Activated T-helper 1 cell treated with anti-CD3 and anti-CD28 coated beads, Interleukin-12 subunit alpha, Interleukin-12 subunit beta, Interleukin-2, Interleukin-4 antibody, amounts not matched to agents 30 ng/mL and 10 ng/mL and 1 ng/mL, durations not matched to agents 14 hours and 24 hours and 36 hours (primary cell): ENCODE measurements around the gene ACTG1. TPM values are rescaled to one million over a fixed set of nuclear protein-coding genes. Genes with fewer than 3 reads are reported as not detected.

Experiments used
- DNase-seq: peaks from one replicate; pipeline ENCODE4 v3.0.0; 2021; ENCODE audit warnings: low spot score
- H3K27ac Mint-ChIP-seq: one replicate; pipeline ENCODE4 v1.8.0; 2021; ENCODE audit warnings: mild to moderate bottlenecking, mixed read lengths
- H3K27me3 Mint-ChIP-seq: one replicate; pipeline ENCODE4 v1.8.0; 2022; ENCODE audit warnings: mild to moderate bottlenecking, moderate library complexity, mixed read lengths; ENCODE audit not compliant: insufficient read depth
- H3K36me3 Mint-ChIP-seq: one replicate; pipeline ENCODE4 v1.8.0; 2021; ENCODE audit warnings: low read depth, mixed read lengths
- H3K4me1 Mint-ChIP-seq: one replicate; pipeline ENCODE4 v1.8.0; 2021; ENCODE audit warnings: low read depth, mixed read lengths
- H3K4me3 Mint-ChIP-seq: one replicate; pipeline ENCODE4 v1.8.0; 2021; ENCODE audit warnings: mild to moderate bottlenecking, moderate library complexity, mixed read lengths
- H3K9me3 Mint-ChIP-seq: one replicate; pipeline ENCODE4 v1.8.0; 2021; ENCODE audit warnings: mixed read lengths
- intact Hi-C: fragments of 100-400 bp; cut with micrococcal nuclease; formaldehyde crosslinking; loops from one replicate; pipeline ENCODE4 v1.15.1; 2024
- total RNA-seq: library from RNA; stranded (reverse); gene quantifications from 2 replicates; pipeline ENCODE4 v1.2.3, GENCODE V29; 2022

Gene ACTG1
- total RNA-seq, 1 donor from 2014 or later: 3,516 TPM

DNA sequence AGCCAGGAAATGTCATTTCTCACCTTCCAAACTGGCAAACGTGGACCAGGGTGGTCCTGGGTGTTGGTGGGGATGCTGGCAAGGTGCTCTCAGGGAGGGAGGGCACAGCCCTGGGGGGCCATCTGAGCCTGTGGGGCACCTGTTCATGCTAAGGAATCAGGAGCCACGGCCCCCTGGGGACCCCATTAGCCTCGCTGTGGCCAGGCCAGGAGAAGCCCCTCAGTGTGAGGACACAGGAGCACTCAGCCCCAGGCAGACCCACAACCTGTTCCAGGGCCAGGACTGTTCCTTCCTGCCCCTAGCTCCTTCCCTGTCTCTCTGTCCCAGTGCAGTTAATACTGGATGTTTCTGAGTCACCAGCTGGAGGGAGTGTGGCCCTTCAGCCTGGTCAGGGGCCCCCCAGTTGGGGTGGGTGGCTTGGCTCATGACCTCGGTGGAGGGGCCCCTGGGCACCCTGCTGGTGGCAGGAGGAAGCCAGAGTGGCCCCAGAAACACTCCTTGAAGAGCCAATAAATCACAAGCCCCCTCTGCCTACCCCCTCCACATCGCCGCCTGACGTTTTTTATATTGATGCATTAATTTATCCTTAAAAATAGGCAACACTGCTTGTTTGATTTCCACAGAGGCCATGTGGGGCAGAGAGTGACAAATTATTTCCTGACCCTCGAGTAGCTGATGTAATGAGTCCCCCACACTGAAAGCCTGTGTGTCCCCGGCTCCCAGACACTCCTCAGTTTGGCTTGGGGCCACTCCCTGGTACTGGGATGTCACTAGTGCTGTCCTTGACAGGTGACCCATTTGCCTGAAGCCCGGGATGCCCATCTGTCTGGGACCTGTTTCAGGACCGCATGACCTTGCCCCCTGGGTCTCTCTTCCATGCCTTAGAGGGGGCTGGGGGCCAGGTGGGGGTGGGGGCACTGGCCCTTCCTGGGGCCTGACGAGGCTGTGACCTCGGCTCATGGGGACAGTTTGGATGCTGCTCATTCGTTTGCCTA lies 22.3 kb downstream of the ACTG1 start:
- intact Hi-C loops: no loop called here
- Mint-ChIP-seq H3K27ac (no peak overlapping the region), H3K4me3 (peak overlapping the region; percentile 69)

DNA sequence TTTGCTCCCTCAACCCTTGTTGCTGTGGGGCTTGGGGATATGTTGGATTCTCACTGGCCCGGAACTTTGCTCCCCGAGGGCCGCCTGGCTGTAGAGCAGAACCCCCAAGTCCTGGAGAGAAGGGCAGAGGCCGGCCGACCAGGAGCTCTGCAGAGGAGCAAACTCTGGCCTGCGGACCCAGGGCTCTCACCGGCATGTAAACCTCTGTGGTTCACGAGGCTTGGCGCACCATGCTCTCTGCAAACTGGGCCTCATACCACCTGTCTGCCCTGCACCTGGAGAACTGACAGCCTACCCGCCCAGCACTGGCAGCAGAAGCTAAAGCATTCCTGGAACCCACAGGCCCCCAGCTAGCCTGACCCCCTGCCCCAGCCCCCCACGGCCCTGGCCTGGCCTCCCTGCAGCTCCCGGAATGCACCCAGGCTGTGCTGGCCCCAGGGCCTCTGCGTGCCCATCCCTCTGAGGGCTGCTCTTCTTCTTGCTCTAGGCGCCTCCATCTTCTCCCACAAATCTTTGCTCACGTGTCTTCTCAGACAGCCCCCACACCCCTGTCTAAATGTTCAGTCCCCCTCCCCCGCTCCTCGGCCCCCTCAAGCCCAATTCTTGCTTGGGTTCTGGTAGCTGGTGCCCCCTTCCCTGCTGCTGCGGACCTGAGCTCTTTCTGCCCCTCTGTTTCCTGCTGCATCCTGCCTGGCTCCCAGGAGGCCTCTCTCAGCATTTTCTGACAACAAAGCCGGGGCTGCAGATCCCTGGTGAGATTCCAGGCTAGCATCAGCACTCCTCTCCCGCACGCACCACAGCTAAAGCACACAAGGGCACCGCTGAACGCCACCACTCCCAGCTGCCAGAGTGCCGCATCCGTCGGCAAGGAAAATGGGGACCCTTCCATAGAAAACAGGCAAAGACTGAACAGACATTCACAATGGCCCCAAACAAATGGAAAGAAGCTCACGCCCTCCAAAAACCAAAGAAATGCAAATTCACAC lies 23.3 kb downstream of the ACTG1 start:
- Mint-ChIP-seq H3K4me1 (no peaks in the 10 kb centered on the region), H3K27me3 (peaks cover 14% of the 10 kb centered on the region), H3K27ac (peak overlapping the region; percentile 32), H3K36me3 (no peaks in the 10 kb centered on the region), H3K9me3 (no peaks in the 10 kb centered on the region), H3K4me3 (peak overlapping the region; percentile 69)
- intact Hi-C loops: no loop called here
- no peak for DNase-seq

More for the DNA sequence above, 22.3 kb downstream of the ACTG1 start:
- Mint-ChIP-seq H3K27me3 (peaks cover 18% of the 10 kb centered on the region), H3K4me1 (no peaks in the 10 kb centered on the region), H3K36me3 (no peaks in the 10 kb centered on the region), H3K9me3 (no peaks in the 10 kb centered on the region)
- DNase-seq: no peak

- H3K4me3 Mint-ChIP-seq: no peak overlapping the region
- no peaks in the 10 kb centered on the region for H3K9me3 Mint-ChIP-seq
- no peak for DNase-seq
- H3K4me1 Mint-ChIP-seq: no peaks in the 10 kb centered on the region
- intact Hi-C loops: loop anchor here (1.0 kb wide), 1 partner anchor 64 kb away; the partner anchor contains the start of gene FAAP100
- peaks cover 13% of the 10 kb centered on the region for H3K27me3 Mint-ChIP-seq
- H3K27ac Mint-ChIP-seq: no peak overlapping the region
- H3K36me3 Mint-ChIP-seq: no peaks in the 10 kb centered on the region
Observed at GRCh38 chr17:81488276-81488860, 24.2 kb downstream of the ACTG1 start.

DNA sequence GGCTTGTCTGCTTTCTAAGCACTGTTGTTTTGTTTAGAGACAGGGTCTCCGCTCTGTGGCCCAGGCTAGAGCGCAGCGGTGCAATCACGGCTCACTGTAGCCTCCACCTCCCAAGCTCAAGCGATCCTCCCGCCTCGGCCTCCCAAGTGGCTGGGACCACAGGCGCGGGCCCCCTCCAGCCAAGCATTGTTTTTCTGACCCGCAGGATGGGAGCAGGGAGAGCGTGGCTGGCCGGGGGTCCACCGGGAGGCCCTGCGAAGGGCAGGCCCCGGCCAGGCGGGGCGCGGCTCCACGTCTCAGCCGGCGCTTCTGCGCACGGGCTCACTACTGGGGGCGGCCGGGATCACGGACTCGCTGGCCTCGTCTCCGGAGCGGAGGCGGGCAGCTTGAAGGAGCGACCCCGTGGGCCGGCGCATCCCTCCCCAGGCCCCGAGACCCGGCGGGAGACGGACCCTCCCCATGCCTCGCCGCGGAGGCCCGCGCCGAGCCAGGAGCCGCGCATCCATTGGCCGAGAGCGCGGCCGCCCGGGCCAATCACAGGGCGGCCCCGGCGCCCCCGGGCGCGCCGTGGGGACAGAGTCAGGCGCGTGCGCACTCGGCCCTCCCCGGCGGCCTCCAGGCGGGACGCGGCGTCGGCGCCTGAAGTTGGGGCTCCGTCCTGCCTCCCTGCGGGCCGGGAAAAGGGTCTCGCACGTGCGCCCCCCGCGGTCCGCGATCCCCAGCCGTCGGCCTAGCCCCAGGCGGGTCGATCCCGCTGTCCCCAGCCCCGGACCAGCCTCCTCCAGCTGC lies 24.9 kb downstream of the ACTG1 start:
- Mint-ChIP-seq H3K4me1 (no peaks in the 10 kb centered on the region), H3K27me3 (peaks cover 15% of the 10 kb centered on the region), H3K27ac (no peak overlapping the region), H3K9me3 (no peaks in the 10 kb centered on the region), H3K4me3 (peak overlapping the region; percentile 68), H3K36me3 (no peaks in the 10 kb centered on the region)
- DNase-seq: peak; percentile 76
- intact Hi-C loops: loop anchor here (1.0 to 2.0 kb wide), 2 partner anchors 21 to 65 kb away; partner anchors contain the start of gene FAAP100

GRCh38 chr17:81487089-81487486 lies 25.5 kb downstream of the ACTG1 start:
- Mint-ChIP-seq H3K4me1 (no peaks in the 10 kb centered on the region), H3K9me3 (no peaks in the 10 kb centered on the region), H3K4me3 (peak overlapping the region; percentile 68), H3K27ac (no peak overlapping the region), H3K27me3 (peaks cover 17% of the 10 kb centered on the region), H3K36me3 (no peaks in the 10 kb centered on the region)
- intact Hi-C loops: loop anchor here (2.0 kb wide), 1 partner anchor 22 kb away; no protein-coding TSS in a partner anchor
- no peak for DNase-seq

GRCh38 chr17:81486199-81486810 lies 26.3 kb downstream of the ACTG1 start:
- H3K9me3 Mint-ChIP-seq: no peaks in the 10 kb centered on the region
- H3K4me3 Mint-ChIP-seq: peak overlapping the region; percentile 27
- peaks cover 21% of the 10 kb centered on the region for H3K27me3 Mint-ChIP-seq
- DNase-seq: no peak
- peak overlapping the region; percentile 40 for H3K27ac Mint-ChIP-seq
- no peaks in the 10 kb centered on the region for H3K36me3 Mint-ChIP-seq
- intact Hi-C loops: loop anchor here (2.0 kb wide), 1 partner anchor 22 kb away; no protein-coding TSS in a partner anchor
- H3K4me1 Mint-ChIP-seq: no peaks in the 10 kb centered on the region

- Mint-ChIP-seq H3K4me3 (no peak overlapping the region), H3K36me3 (no peaks in the 10 kb centered on the region), H3K4me1 (no peaks in the 10 kb centered on the region), H3K27me3 (peaks cover 30% of the 10 kb centered on the region), H3K9me3 (no peaks in the 10 kb centered on the region), H3K27ac (no peak overlapping the region)
- peak; percentile 86 for DNase-seq
- intact Hi-C loops: loop anchor here (1.0 to 2.0 kb wide), 5 partner anchors 30 to 245 kb away; partner anchors contain the start of genes BAHCC1, NDUFAF8, SLC38A10 and TEPSIN
Observed at GRCh38 chr17:81484195-81484979, 28.2 kb downstream of the ACTG1 start.

DNA sequence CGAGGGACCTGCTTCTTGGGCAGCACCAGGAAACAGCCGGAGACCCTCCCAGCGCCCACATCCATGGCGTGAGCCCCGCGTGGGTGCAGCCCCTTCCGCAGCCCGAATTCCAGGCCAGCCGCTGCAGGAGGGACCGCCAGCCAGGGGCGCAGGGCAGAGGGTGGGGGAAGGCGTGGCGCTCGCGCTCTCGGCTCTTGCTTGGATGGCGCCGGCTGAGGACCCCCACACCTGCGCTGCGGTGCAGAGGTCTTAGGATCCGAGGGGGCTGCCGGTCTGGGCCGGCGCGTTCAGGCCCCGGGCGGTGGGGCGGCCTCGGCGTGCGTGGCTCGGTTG lies 28.8 kb downstream of the ACTG1 start:
- H3K27me3 Mint-ChIP-seq: peaks cover 30% of the 10 kb centered on the region
- H3K36me3 Mint-ChIP-seq: no peaks in the 10 kb centered on the region
- H3K9me3 Mint-ChIP-seq: no peaks in the 10 kb centered on the region
- no peak overlapping the region for H3K4me3 Mint-ChIP-seq
- H3K27ac Mint-ChIP-seq: no peak overlapping the region
- intact Hi-C loops: loop anchor here (1.0 to 2.0 kb wide), 5 partner anchors 30 to 245 kb away; partner anchors contain the start of genes BAHCC1, NDUFAF8, SLC38A10 and TEPSIN
- DNase-seq: no peak
- H3K4me1 Mint-ChIP-seq: no peaks in the 10 kb centered on the region

DNA sequence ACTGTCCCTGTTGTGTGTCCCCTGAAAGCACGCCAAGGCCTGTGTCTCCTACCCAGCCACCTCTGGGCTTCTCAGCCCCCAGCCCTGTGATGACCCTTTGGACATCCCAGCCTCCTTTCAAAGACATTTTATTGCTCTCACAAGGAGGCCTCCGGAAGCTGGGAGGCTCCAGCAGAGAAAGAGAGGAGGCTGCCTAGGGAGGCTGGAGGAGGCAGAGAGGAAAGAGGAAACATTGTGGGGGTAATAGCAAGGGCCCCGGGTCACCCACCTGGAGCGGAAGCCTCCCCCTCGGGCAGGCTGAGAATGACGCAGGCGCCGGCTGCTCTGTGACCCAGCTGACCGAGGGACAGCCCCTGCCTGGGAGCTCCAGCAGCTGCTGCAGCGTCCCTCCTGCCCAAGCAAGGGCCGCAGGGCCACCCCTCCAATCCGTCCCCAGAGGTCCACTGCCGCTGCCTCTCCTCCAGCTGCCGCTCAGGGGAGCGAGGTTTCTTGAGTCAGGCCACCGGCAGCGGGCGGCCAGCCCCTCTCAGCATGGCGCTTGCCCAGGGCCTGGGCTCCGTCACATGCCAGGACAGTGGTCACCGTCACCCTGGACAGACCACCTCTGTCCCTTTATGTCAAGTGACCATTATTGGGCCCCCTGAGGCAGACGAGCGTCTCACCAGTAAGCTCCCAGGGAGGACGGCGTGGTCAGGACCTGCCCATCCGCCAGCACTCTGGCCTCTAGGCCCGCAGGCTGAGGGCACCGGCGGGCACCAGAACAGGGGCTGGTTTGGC lies 29.3 kb downstream of the ACTG1 start:
- no peaks in the 10 kb centered on the region for H3K36me3 Mint-ChIP-seq
- H3K27me3 Mint-ChIP-seq: peaks cover 30% of the 10 kb centered on the region
- DNase-seq: no peak
- intact Hi-C loops: no loop called here
- no peaks in the 10 kb centered on the region for H3K9me3 Mint-ChIP-seq
- H3K27ac Mint-ChIP-seq: no peak overlapping the region
- H3K4me3 Mint-ChIP-seq: no peak overlapping the region
- no peaks in the 10 kb centered on the region for H3K4me1 Mint-ChIP-seq

DNA sequence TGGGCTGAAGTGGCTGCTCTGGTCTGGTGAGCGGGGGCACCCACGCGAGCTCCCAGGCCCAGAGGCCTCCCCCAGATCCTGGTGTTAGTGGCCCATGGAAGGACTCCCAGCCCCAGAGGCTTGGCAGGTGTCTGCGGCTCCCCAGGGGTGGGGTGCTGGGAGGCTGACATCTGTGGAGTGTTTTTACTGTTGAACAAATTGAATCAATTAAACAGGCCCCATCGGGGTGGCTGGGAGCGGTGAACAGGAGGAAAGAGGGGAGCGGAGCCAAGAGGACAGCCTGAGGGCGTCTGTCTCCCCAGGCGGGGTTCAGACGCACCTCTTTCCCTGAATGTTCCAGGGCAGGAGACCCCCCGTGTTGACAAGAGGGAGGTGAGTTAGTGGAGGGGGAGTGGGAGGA lies 29.9 kb downstream of the ACTG1 start:
- Mint-ChIP-seq H3K36me3 (no peaks in the 10 kb centered on the region), H3K27me3 (peaks cover 34% of the 10 kb centered on the region), H3K4me3 (peak overlapping the region; percentile 2), H3K4me1 (no peaks in the 10 kb centered on the region), H3K9me3 (no peaks in the 10 kb centered on the region), H3K27ac (no peak overlapping the region)
- no peak for DNase-seq
- intact Hi-C loops: no loop called here
